Astrocyte (in vitro differentiated cells and primary cell): ENCODE results near the gene RWDD3. TPM values are rescaled to one million over a fixed set of nuclear protein-coding genes. Genes with fewer than 3 reads are reported as not detected.

ENCODE experiments used
- DNase-seq: peaks from one replicate; pipeline ENCODE4 v3.0.0-alpha.2; 2010; ENCODE audit warnings: low read depth
- FAIRE-seq: peaks from 2 replicates; lab custom pipeline; 2011; peaks lifted over from hg19 to GRCh38; lab: Jason Lieb, UNC
- H2AFZ ChIP-seq: 2 replicates; pipeline ENCODE4 v1.6.0; 2012; ENCODE audit warnings: low read depth, low read length, inconsistent platforms
- H3K27ac ChIP-seq: 2 replicates; pipeline ENCODE4 v1.5.1; 2011; ENCODE audit warnings: low read depth, low read length, inconsistent platforms
- H3K27me3 ChIP-seq: 2 replicates; pipeline ENCODE4 v1.6.0; 2011; ENCODE audit warnings: low read length, inconsistent platforms; ENCODE audit not compliant: insufficient read depth
- H3K36me3 ChIP-seq: 2 replicates; pipeline ENCODE4 v1.5.1; 2011; ENCODE audit warnings: low read length, inconsistent platforms; ENCODE audit not compliant: insufficient read depth
- H3K4me1 ChIP-seq: 2 replicates; pipeline ENCODE4 v1.5.1; 2011; ENCODE audit warnings: low read length, inconsistent platforms; ENCODE audit not compliant: insufficient read depth
- H3K4me2 ChIP-seq: 2 replicates; pipeline ENCODE4 v1.6.0; 2012; ENCODE audit warnings: low read length, inconsistent platforms
- H3K4me3 ChIP-seq: 2 replicates; pipeline ENCODE4 v1.5.1; 2011; ENCODE audit warnings: low read depth, mild to moderate bottlenecking, low read length, inconsistent platforms; ENCODE audit not compliant: insufficient read depth
- H3K79me2 ChIP-seq: 2 replicates; pipeline ENCODE4 v1.6.0; 2012; ENCODE audit warnings: mild to moderate bottlenecking, low read length, inconsistent platforms; ENCODE audit not compliant: insufficient read depth
- H3K9ac ChIP-seq: 2 replicates; pipeline ENCODE4 v1.6.0; 2012; ENCODE audit warnings: mild to moderate bottlenecking, low read length, inconsistent platforms
- H3K9me3 ChIP-seq: 2 replicates; pipeline ENCODE4 v1.5.1; 2012; ENCODE audit warnings: low read depth, mild to moderate bottlenecking, low read length, inconsistent platforms; ENCODE audit not compliant: insufficient read depth
- H4K20me1 ChIP-seq: 2 replicates; pipeline ENCODE4 v1.6.0; 2012; ENCODE audit warnings: low read length, inconsistent platforms; ENCODE audit not compliant: insufficient read depth
- H3K27ac Mint-ChIP-seq: one replicate; pipeline ENCODE4 v1.8.0; 2021; ENCODE audit warnings: mild to moderate bottlenecking, mixed read lengths; ENCODE audit not compliant: unreplicated experiment
- H3K27me3 Mint-ChIP-seq: one replicate; pipeline ENCODE4 v1.8.0; 2021; ENCODE audit warnings: low read depth, mixed read lengths; ENCODE audit not compliant: unreplicated experiment
- H3K36me3 Mint-ChIP-seq: one replicate; pipeline ENCODE4 v1.8.0; 2021; ENCODE audit warnings: low read depth, mixed read lengths; ENCODE audit not compliant: unreplicated experiment
- H3K4me1 Mint-ChIP-seq: one replicate; pipeline ENCODE4 v1.8.0; 2021; ENCODE audit warnings: low read depth, mixed read lengths; ENCODE audit not compliant: unreplicated experiment
- H3K4me3 Mint-ChIP-seq: one replicate; pipeline ENCODE4 v1.8.0; 2021; ENCODE audit warnings: mild to moderate bottlenecking, moderate library complexity, mixed read lengths; ENCODE audit not compliant: unreplicated experiment
- H3K9me3 Mint-ChIP-seq: one replicate; pipeline ENCODE4 v1.8.0; 2021; ENCODE audit warnings: mild to moderate bottlenecking, mixed read lengths; ENCODE audit not compliant: unreplicated experiment
- CTCF ChIP-seq: IDR thresholded peaks from 2 replicates; pipeline ENCODE4 v1.5.1; 2011; ENCODE audit warnings: low read depth, mild to moderate bottlenecking, inconsistent platforms, low read length, moderate library complexity; ENCODE audit not compliant: insufficient read depth
- EZH2 ChIP-seq: IDR thresholded peaks from 2 replicates; pipeline ENCODE4 v1.6.1; 2012; ENCODE audit warnings: mild to moderate bottlenecking, low read length, inconsistent platforms; ENCODE audit not compliant: insufficient read depth
- total RNA-seq: library from RNA; stranded (reverse); gene quantifications from 2 replicates; pipeline ENCODE4 v1.2.1, GENCODE V29; 2021

RWDD3 gene
- total RNA-seq, 1 donor from 2014 or later, result 20.0 TPM

DNA sequence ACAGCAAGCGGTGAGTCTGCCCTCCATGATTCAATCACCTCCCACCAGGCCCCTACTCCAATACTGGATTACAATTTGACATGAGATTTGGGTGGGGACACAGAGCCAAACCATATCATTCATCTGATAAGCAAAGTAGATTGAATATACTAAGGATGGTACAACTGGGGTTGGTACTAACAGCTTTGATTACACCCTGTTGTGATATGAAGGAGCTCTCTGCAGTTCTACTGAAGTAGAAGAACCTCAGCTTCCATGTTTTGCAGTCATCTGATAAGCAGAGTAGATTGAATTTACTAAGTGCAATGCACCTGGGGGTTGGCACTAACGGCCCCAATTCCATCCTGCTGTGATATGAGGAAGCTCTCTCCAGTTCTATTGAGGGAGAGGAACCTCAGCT, 31.1 kb downstream of the RWDD3 start:
- Mint-ChIP-seq H3K27ac (no peak overlapping the region), H3K4me1 (peaks cover 5% of the 10 kb centered on the region), H3K36me3 (no peaks in the 10 kb centered on the region), H3K4me3 (no peak overlapping the region), H3K9me3 (peaks cover 4% of the 10 kb centered on the region), H3K27me3 (no peaks in the 10 kb centered on the region)
- Histone ChIP-seq H3K27ac (no peak overlapping the region), H3K4me1 (no peaks in the 10 kb centered on the region), H3K36me3 (no peaks in the 10 kb centered on the region), H3K27me3 (no peaks in the 10 kb centered on the region), H3K4me2 (no peak overlapping the region), H4K20me1 (no peaks in the 10 kb centered on the region), H2AFZ (no peak overlapping the region), H3K9me3 (no peaks in the 10 kb centered on the region), H3K79me2 (no peaks in the 10 kb centered on the region), H3K9ac (no peak overlapping the region), H3K4me3 (no peak overlapping the region)
- no peak for FAIRE-seq
- TF ChIP-seq CTCF (no peak), EZH2 (no peak)
- no peak for DNase-seq

- no peaks in the 10 kb centered on the region for H3K4me1 ChIP-seq
- H3K9me3 ChIP-seq, result no peaks in the 10 kb centered on the region
- peaks cover 3% of the 10 kb centered on the region for H3K27me3 ChIP-seq
- H4K20me1 ChIP-seq, result no peaks in the 10 kb centered on the region
- DNase-seq (no peak), FAIRE-seq (no peak)
- no peaks in the 10 kb centered on the region for H3K36me3 Mint-ChIP-seq
- H3K27ac ChIP-seq, result no peak overlapping the region
- no peak overlapping the region for H3K4me2 ChIP-seq
- no peak overlapping the region for H2AFZ ChIP-seq
- no peak overlapping the region for H3K4me3 Mint-ChIP-seq
- no peak overlapping the region for H3K9ac ChIP-seq
- no peak overlapping the region for H3K27ac Mint-ChIP-seq
- H3K27me3 Mint-ChIP-seq, result no peaks in the 10 kb centered on the region
- no peak overlapping the region for H3K4me3 ChIP-seq
- TF ChIP-seq CTCF (no peak), EZH2 (no peak)
- no peaks in the 10 kb centered on the region for H3K36me3 ChIP-seq
- H3K9me3 Mint-ChIP-seq, result no peaks in the 10 kb centered on the region
- H3K79me2 ChIP-seq, result no peaks in the 10 kb centered on the region
- H3K4me1 Mint-ChIP-seq, result no peaks in the 10 kb centered on the region
These were observed 42.4 kb downstream of the RWDD3 start for GRCh38 chr1:95276429-95276828.

DNA sequence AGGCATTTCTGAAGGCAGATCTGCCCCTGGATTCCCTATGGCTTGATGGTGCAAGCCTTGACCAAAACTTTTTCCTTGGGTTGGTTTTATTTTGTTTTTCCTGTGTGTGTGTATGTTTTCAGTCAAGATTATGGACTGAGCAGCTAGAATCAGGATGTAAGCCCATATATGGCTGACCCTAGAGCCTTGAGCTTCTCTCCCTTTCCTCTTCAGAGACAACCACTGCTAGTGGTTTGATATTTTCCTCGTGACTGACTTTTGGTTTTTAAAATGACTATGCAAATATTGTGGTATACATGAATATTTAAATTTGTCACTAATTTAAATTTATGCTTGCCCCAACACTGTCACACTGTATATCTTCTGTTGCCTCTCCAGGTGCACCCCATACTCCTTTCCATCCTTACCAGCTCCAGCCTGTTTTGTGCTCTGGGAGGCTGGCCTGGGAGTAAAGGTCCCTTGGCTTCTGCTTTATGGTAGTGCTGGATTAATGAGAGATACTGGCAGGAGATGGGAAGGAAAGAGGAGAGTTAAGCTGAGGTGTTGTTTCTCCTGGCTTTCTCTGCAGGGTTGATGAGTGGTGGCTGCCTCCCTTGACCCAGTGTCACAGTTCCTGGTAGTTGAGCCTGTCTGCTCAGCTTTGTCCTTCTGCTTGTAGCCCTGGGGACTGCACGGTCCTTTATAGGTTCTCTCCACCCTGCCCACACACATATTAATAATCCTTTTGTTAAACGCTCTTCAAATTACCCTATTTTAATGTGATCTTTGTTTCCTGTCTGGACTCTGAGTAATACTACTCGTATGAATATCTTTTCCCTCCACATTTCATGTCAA, 44.4 kb downstream of the RWDD3 start:
- no peaks in the 10 kb centered on the region for H3K9me3 Mint-ChIP-seq
- H3K27me3 Mint-ChIP-seq, result no peaks in the 10 kb centered on the region
- Histone ChIP-seq H3K4me3 (no peak overlapping the region), H3K9me3 (no peaks in the 10 kb centered on the region), H3K27ac (no peak overlapping the region), H3K4me2 (no peak overlapping the region), H3K79me2 (no peaks in the 10 kb centered on the region), H4K20me1 (no peaks in the 10 kb centered on the region), H3K27me3 (no peaks in the 10 kb centered on the region), H3K9ac (no peak overlapping the region), H3K4me1 (no peaks in the 10 kb centered on the region), H3K36me3 (no peaks in the 10 kb centered on the region), H2AFZ (no peak overlapping the region)
- no peak overlapping the region for H3K4me3 Mint-ChIP-seq
- DNase-seq, result no peak
- H3K36me3 Mint-ChIP-seq, result no peaks in the 10 kb centered on the region
- no peak overlapping the region for H3K27ac Mint-ChIP-seq
- TF ChIP-seq EZH2 (no peak), CTCF (no peak)
- FAIRE-seq, result no peak
- H3K4me1 Mint-ChIP-seq, result no peaks in the 10 kb centered on the region
